Measurements from ENCODE around the gene PRRC2A. TPM values are rescaled to one million over a fixed set of nuclear protein-coding genes. Genes with fewer than 3 reads are reported as not detected.

PRRC2A gene
- total and polyA plus RNA-seq, 4 donors: 73.7 to 157 (median 103) TPM

DNA sequence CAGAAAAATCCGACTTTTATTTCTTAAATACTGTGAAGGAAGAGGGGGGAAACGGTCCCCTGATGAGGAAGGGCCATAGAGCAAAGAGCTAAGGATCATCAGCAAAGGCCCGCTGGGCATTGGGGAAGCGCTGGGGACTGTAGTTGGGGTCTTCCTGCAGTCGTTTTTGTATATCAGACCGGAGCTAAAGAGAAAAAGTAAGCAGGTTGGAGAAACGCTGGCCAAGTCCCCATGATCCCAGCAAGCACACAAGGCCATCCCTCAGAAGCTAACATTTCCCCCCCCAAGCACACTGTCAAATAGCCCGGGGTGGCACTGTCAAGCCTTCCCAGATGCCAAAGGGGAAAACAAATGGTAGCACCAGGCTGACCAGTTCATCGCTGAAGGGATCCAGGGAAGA is 18.5 kb downstream of the PRRC2A start:
- Histone ChIP-seq H3K9ac (ENCODE audit: insufficient read depth in 1 of 2, low read length in 2 of 2) (no peak overlapping the region), H3K36me3 (ENCODE audit: control insufficient read depth in 4 of 4, insufficient read depth in 4 of 4, low read length in 4 of 4) (peaks cover 52 to 78% (median 65%) of the 10 kb centered on the region in 4 donors), H3K4me3 (no peak overlapping the region), H3K4me1 (ENCODE audit: control insufficient read depth in 5 of 5, insufficient read depth in 5 of 5, low read length in 5 of 5) (no peaks in the 10 kb centered on the region), H3K27me3 (ENCODE audit: control insufficient read depth in 3 of 3, insufficient read depth in 3 of 3, low read length in 2 of 3) (no peaks in the 10 kb centered on the region), H3K9me3 (ENCODE audit: control insufficient read depth in 4 of 4, insufficient read depth in 3 of 4, low read length in 3 of 4) (no peaks in the 10 kb centered on the region), H3K27ac (ENCODE audit: low read depth in 1 of 2, low read length in 1 of 2) (no peak overlapping the region)
- TF ChIP-seq CTCF (IDR thresholded peaks at IDR 0.05; ENCODE audit: control extremely low read depth, extremely low read depth): no peak
- ATAC-seq (ENCODE audit: insufficient read depth, low FRiP score) (no peak), DNase-seq (no peak)
- 84 to 91% methylated on average over 9 of the region's 9 CpGs for WGBS, 2 donors

GRCh38 chr6:31639449-31639861 is 18.9 kb downstream of the PRRC2A start:
- TF ChIP-seq CTCF (IDR thresholded peaks at IDR 0.05; ENCODE audit: control extremely low read depth, extremely low read depth): no peak
- Histone ChIP-seq H3K4me1 (ENCODE audit: control insufficient read depth in 5 of 5, insufficient read depth in 5 of 5, low read length in 5 of 5) (no peaks in the 10 kb centered on the region), H3K36me3 (ENCODE audit: control insufficient read depth in 4 of 4, insufficient read depth in 4 of 4, low read length in 4 of 4) (peaks cover 48 to 78% (median 63%) of the 10 kb centered on the region in 4 donors), H3K9me3 (ENCODE audit: control insufficient read depth in 4 of 4, insufficient read depth in 3 of 4, low read length in 3 of 4) (no peaks in the 10 kb centered on the region), H3K9ac (ENCODE audit: insufficient read depth in 1 of 2, low read length in 2 of 2) (no peak overlapping the region), H3K27me3 (ENCODE audit: control insufficient read depth in 3 of 3, insufficient read depth in 3 of 3, low read length in 2 of 3) (no peaks in the 10 kb centered on the region), H3K4me3 (no peak overlapping the region), H3K27ac (ENCODE audit: low read depth in 1 of 2, low read length in 1 of 2) (no peak overlapping the region)
- DNase-seq (no peak), ATAC-seq (ENCODE audit: insufficient read depth, low FRiP score) (no peak)
- 71 to 75% methylated on average over 10 of the region's 10 CpGs for WGBS, 2 donors

GRCh38 chr6:31640612-31641011 is 20.1 kb downstream of the PRRC2A start:
- H3K36me3 ChIP-seq (ENCODE audit: control insufficient read depth in 4 of 4, insufficient read depth in 4 of 4, low read length in 4 of 4): peaks cover 41 to 76% (median 63%) of the 10 kb centered on the region in 4 donors
- no peak overlapping the region for H3K27ac ChIP-seq (ENCODE audit: low read depth in 1 of 2, low read length in 1 of 2)
- no peak overlapping the region for H3K9ac ChIP-seq (ENCODE audit: insufficient read depth in 1 of 2, low read length in 2 of 2)
- H3K4me1 ChIP-seq (ENCODE audit: control insufficient read depth in 5 of 5, insufficient read depth in 5 of 5, low read length in 5 of 5): no peaks in the 10 kb centered on the region
- H3K27me3 ChIP-seq (ENCODE audit: control insufficient read depth in 3 of 3, insufficient read depth in 3 of 3, low read length in 2 of 3): no peaks in the 10 kb centered on the region
- 90 to 94% methylated on average over 6 of the region's 6 CpGs for WGBS, 2 donors
- no peak for TF ChIP-seq CTCF (IDR thresholded peaks at IDR 0.05; ENCODE audit: control extremely low read depth, extremely low read depth)
- H3K9me3 ChIP-seq (ENCODE audit: control insufficient read depth in 4 of 4, insufficient read depth in 3 of 4, low read length in 3 of 4): no peaks in the 10 kb centered on the region
- no peak overlapping the region for H3K4me3 ChIP-seq
- ATAC-seq (ENCODE audit: insufficient read depth, low FRiP score) (no peak), DNase-seq (no peak)

DNA sequence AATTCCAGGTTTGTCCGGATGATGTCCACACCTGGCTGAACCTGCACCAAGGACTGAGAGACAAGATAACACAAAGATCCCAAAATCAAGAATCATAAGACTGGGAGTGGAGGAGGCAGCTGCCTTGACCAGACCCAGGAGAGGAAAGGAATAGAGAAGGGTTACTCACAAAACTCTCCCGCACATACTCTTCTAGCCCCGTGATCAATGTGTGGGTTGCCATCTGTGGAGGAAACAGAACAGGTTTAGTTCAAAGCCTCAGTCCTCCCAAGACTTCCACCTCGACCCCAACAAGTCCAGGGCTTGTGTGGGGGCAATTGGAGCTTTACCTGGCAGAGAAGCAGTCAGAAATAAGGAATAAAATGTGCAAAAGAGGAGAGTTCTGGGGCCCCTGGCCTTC is 20.9 kb downstream of the PRRC2A start:
- TF ChIP-seq CTCF (IDR thresholded peaks at IDR 0.05; ENCODE audit: control extremely low read depth, extremely low read depth): no peak
- Histone ChIP-seq H3K27ac (ENCODE audit: low read depth in 1 of 2, low read length in 1 of 2) (no peak overlapping the region), H3K4me3 (no peak overlapping the region), H3K4me1 (ENCODE audit: control insufficient read depth in 5 of 5, insufficient read depth in 5 of 5, low read length in 5 of 5) (no peaks in the 10 kb centered on the region), H3K27me3 (ENCODE audit: control insufficient read depth in 3 of 3, insufficient read depth in 3 of 3, low read length in 2 of 3) (no peaks in the 10 kb centered on the region), H3K9ac (ENCODE audit: insufficient read depth in 1 of 2, low read length in 2 of 2) (no peak overlapping the region), H3K36me3 (ENCODE audit: control insufficient read depth in 4 of 4, insufficient read depth in 4 of 4, low read length in 4 of 4) (peaks cover 43 to 73% (median 60%) of the 10 kb centered on the region in 4 donors), H3K9me3 (ENCODE audit: control insufficient read depth in 4 of 4, insufficient read depth in 3 of 4, low read length in 3 of 4) (no peaks in the 10 kb centered on the region)
- ATAC-seq (ENCODE audit: insufficient read depth, low FRiP score): no peak
- WGBS, 2 donors: 87 to 93% methylated on average over 4 of the region's 4 CpGs
- DNase-seq: no peak
